HepG2 (cell line): ENCODE measurements around the gene IGFBP6. TPM values are rescaled to one million over a fixed set of nuclear protein-coding genes. Genes with fewer than 3 reads are reported as not detected.
A peak's percentile ranks its signal among the peaks of the same experiment; 100 is the strongest.

ENCODE experiments used
- AHR ChIP-seq: IDR thresholded peaks from 2 replicates; pipeline ENCODE4 v1.6.1; 2018; ENCODE audit warnings: missing genetic modification reagents, missing compliant biosample characterization
- ARNT2 ChIP-seq: sonication (generic); formaldehyde crosslinking; IDR thresholded peaks from 2 replicates; pipeline ENCODE4 v1.8.0; 2022; ENCODE audit warnings: mild to moderate bottlenecking, low read depth, missing genetic modification reagents, moderate library complexity
- CHCHD3 ChIP-seq: sonication (generic); formaldehyde crosslinking; IDR thresholded peaks from 2 replicates; pipeline ENCODE4 v1.8.0; 2022; ENCODE audit warnings: mild to moderate bottlenecking, missing genetic modification reagents, moderate library complexity
- HNRNPL ChIP-seq: fragments of 200-400 bp; formaldehyde crosslinking; IDR thresholded peaks from 2 replicates; pipeline ENCODE4 v1.6.1; 2017; ENCODE audit warnings: mild to moderate bottlenecking, low read depth, low read length
- KLF6 ChIP-seq: IDR thresholded peaks from 2 replicates; pipeline ENCODE4 v1.8.0; 2016; ENCODE audit warnings: missing biosample characterization, missing genetic modification reagents
- MEIS1 ChIP-seq: sonication (generic); formaldehyde crosslinking; IDR thresholded peaks from 2 replicates; pipeline ENCODE4 v1.9.0; 2021; ENCODE audit warnings: mild to moderate bottlenecking, missing genetic modification reagents, moderate library complexity, borderline replicate concordance
- U2AF2 ChIP-seq: fragments of 200-400 bp; formaldehyde crosslinking; IDR thresholded peaks from 2 replicates; pipeline ENCODE4 v1.6.1; 2017; ENCODE audit warnings: low read depth, mild to moderate bottlenecking, low read length
- ZNF383 ChIP-seq: sonication (generic); formaldehyde crosslinking; IDR thresholded peaks from 2 replicates; pipeline ENCODE4 v1.4.0; 2020; ENCODE audit warnings: missing genetic modification reagents, mild to moderate bottlenecking, borderline replicate concordance
- ZNF619 ChIP-seq: sonication (generic); formaldehyde crosslinking; IDR thresholded peaks from 2 replicates; pipeline ENCODE4 v1.4.0; 2020; ENCODE audit warnings: mild to moderate bottlenecking, missing genetic modification reagents
- ZNF816 ChIP-seq: sonication (generic); formaldehyde crosslinking; IDR thresholded peaks from 2 replicates; pipeline ENCODE4 v1.8.0; 2022; ENCODE audit warnings: missing genetic modification reagents, mild to moderate bottlenecking, borderline replicate concordance
- polyA plus RNA-seq, 8 experiments: library from polyadenylated mRNA; depleted of rRNA in 3 of 8; stranded (reverse) in 7 of 8; unstranded in 1 of 8; fragments of >200 nt; fragmentation: Illumina TruSeq in 4 of 8; extraction: Trizol in 4 of 8; gene quantifications; 2 replicates each; pipeline versions ENCODE4 v1.2.1 to v1.2.3, GENCODE V29; 2011 to 2016; ENCODE audit warnings: low read depth in 4 of 8, missing spikeins in 1 of 8, mixed read lengths in 1 of 8; ENCODE audit not compliant: insufficient read depth in 1 of 8
- total RNA-seq, 5 experiments: library from RNA; depleted of rRNA; stranded (reverse); fragments of >200 nt; fragmentation: Illumina TruSeq; extraction: Trizol; gene quantifications; 2 replicates each; pipeline ENCODE4 v1.2.3, GENCODE V29; 2016; ENCODE audit warnings: low read depth in 1 of 5
- TF ChIP-seq, protein P1 (sequence below): sonication (generic); formaldehyde crosslinking; IDR thresholded peaks from 2 replicates; pipeline ENCODE4 v1.5.0; 2020; ENCODE audit warnings: missing genetic modification reagents
- TF ChIP-seq, protein P2 (sequence below): sonication (generic); formaldehyde crosslinking; IDR thresholded peaks from 2 replicates; pipeline ENCODE4 v1.4.0; 2020; ENCODE audit warnings: mild to moderate bottlenecking, missing genetic modification reagents

Gene IGFBP6
- total and polyA plus RNA-seq, 2 of the 13 experiments (the other 11 are each of a cell fraction or from before 2014, with no cell fraction given), result 3.9 to 25.2 TPM

DNA sequence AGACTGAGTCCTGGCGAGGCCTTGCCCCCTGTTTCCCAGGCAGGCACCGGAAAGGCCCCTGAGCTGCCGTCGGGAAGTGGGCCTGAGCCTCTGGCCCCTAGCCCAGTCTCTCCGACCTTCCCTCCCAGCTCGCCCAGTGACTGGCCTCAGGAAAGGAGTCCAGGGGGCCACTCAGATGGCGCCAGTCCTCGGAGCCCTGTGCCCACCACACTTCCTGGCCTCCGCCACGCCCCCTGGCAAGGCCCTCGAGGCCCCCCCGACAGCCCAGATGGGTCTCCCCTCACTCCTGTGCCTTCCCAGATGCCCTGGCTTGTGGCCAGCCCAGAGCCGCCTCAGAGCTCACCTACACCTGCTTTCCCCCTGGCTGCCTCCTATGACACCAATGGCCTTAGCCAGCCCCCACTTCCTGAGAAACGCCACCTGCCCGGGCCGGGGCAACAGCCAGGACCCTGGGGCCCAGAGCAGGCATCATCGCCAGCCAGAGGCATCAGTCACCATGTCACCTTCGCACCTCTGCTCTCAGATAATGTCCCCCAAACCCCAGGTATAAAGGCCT is 36.7 kb upstream of the IGFBP6 start (continued):
- TF ChIP-seq, protein P1, sequence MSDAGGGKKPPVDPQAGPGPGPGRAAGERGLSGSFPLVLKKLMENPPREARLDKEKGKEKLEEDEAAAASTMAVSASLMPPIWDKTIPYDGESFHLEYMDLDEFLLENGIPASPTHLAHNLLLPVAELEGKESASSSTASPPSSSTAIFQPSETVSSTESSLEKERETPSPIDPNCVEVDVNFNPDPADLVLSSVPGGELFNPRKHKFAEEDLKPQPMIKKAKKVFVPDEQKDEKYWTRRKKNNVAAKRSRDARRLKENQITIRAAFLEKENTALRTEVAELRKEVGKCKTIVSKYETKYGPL (CRISPR knock-in tag), result no peak
- no peak for TF ChIP-seq ZNF619 (CRISPR knock-in tag)
- no peak for TF ChIP-seq KLF6 (CRISPR knock-in tag)
- TF ChIP-seq, protein P2, sequence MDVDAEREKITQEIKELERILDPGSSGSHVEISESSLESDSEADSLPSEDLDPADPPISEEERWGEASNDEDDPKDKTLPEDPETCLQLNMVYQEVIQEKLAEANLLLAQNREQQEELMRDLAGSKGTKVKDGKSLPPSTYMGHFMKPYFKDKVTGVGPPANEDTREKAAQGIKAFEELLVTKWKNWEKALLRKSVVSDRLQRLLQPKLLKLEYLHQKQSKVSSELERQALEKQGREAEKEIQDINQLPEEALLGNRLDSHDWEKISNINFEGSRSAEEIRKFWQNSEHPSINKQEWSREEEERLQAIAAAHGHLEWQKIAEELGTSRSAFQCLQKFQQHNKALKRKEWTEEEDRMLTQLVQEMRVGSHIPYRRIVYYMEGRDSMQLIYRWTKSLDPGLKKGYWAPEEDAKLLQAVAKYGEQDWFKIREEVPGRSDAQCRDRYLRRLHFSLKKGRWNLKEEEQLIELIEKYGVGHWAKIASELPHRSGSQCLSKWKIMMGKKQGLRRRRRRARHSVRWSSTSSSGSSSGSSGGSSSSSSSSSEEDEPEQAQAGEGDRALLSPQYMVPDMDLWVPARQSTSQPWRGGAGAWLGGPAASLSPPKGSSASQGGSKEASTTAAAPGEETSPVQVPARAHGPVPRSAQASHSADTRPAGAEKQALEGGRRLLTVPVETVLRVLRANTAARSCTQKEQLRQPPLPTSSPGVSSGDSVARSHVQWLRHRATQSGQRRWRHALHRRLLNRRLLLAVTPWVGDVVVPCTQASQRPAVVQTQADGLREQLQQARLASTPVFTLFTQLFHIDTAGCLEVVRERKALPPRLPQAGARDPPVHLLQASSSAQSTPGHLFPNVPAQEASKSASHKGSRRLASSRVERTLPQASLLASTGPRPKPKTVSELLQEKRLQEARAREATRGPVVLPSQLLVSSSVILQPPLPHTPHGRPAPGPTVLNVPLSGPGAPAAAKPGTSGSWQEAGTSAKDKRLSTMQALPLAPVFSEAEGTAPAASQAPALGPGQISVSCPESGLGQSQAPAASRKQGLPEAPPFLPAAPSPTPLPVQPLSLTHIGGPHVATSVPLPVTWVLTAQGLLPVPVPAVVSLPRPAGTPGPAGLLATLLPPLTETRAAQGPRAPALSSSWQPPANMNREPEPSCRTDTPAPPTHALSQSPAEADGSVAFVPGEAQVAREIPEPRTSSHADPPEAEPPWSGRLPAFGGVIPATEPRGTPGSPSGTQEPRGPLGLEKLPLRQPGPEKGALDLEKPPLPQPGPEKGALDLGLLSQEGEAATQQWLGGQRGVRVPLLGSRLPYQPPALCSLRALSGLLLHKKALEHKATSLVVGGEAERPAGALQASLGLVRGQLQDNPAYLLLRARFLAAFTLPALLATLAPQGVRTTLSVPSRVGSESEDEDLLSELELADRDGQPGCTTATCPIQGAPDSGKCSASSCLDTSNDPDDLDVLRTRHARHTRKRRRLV (CRISPR knock-in tag), result 0 out of 2 replicates have a peak, but pooled peaks have one; percentile 22
- TF ChIP-seq ZNF383 (CRISPR knock-in tag), result no peak
- TF ChIP-seq CHCHD3, result no peak
- TF ChIP-seq ZNF816 (CRISPR knock-in tag), result no peak
- no peak for TF ChIP-seq ARNT2
- TF ChIP-seq U2AF2, result no peak
- TF ChIP-seq HNRNPL, result 0 out of 2 replicates have a peak, but pooled peaks have one; percentile 24
- 0 out of 2 replicates have a peak, but pooled peaks have one; percentile 8 for TF ChIP-seq AHR
- TF ChIP-seq MEIS1 (CRISPR knock-in tag), result no peak
